GM12878 (cell line): ENCODE measurements around the gene EMID1. TPM values are rescaled to one million over a fixed set of nuclear protein-coding genes. Genes with fewer than 3 reads are reported as not detected.

ENCODE experiments used
- ATAC-seq: fragments of 200-7000 bp; cut with Tn5 transposase; 3 replicates; pipeline ENCODE4 v1.9.1; 2020; ENCODE audit warnings: mild to moderate bottlenecking, moderate library complexity
- BruUV-seq: library from RNA; stranded (reverse); fragments of 400-500 nt; replicated peaks from 2 replicates; lab custom pipeline; 2021; lab: Mats Ljungman, UMichigan
- CTCF ChIA-PET: fragments of 300-600 bp; sonication (Branson Sonifier 250); formaldehyde crosslinking; extraction: SDS; loops from one replicate; lab custom pipeline; 2021; ENCODE audit warnings: inconsistent platforms; lab: Yijun Ruan, JAX
- POLR2A ChIA-PET: fragments of 350-600 bp; formaldehyde crosslinking; extraction: SDS; loops from one replicate; lab custom pipeline; 2021; ENCODE audit warnings: inconsistent platforms; lab: Charles Lee
- RAD21 ChIA-PET: fragments of 300-600 bp; sonication (Branson Sonifier 250); formaldehyde crosslinking; loops from one replicate; lab custom pipeline; 2023; ENCODE audit warnings: antibody characterized with exemption; ENCODE audit not compliant: unreplicated experiment; lab: Charles Lee
- SMC1A ChIA-PET: fragments of 300-600 bp; sonication (Branson Sonifier 250); formaldehyde crosslinking; loops from one replicate; lab custom pipeline; 2023; ENCODE audit not compliant: unreplicated experiment, uncharacterized antibody; lab: Charles Lee
- DNase-seq: peaks from one replicate; pipeline ENCODE4 v3.0.0-alpha.2; 2011; ENCODE audit warnings: low read depth, low spot score
- FAIRE-seq: peaks from 3 replicates; lab custom pipeline; 2011; peaks lifted over from hg19 to GRCh38; lab: Jason Lieb, UNC
- H2AFZ ChIP-seq: 2 replicates; pipeline ENCODE4 v1.6.0; 2011; ENCODE audit warnings: low read depth, low read length, control low read depth; ENCODE audit not compliant: control insufficient read depth
- H3K27ac ChIP-seq: 2 replicates; pipeline ENCODE4 v1.5.1; 2011; ENCODE audit warnings: control low read depth; ENCODE audit not compliant: control insufficient read depth, insufficient read depth
- H3K27me3 ChIP-seq, 2 experiments: replicated peaks in 1 of 2; 2 replicates each; pipeline versions ENCODE4 v1.6.0 to v1.6.1; 2011; ENCODE audit warnings: low read length in 1 of 2; ENCODE audit not compliant: control insufficient read depth in 2 of 2, insufficient read depth in 2 of 2
- H3K36me3 ChIP-seq, 2 experiments: 2 replicates each; pipeline ENCODE4 v1.5.1; 2011; ENCODE audit warnings: low read length in 1 of 2; ENCODE audit not compliant: control insufficient read depth in 2 of 2, insufficient read depth in 2 of 2
- H3K4me1 ChIP-seq: 2 replicates; pipeline ENCODE4 v1.6.1; 2011; ENCODE audit warnings: mild to moderate bottlenecking, low read length, moderate library complexity, mixed read lengths; ENCODE audit not compliant: control insufficient read depth, insufficient read depth
- H3K4me2 ChIP-seq: 2 replicates; pipeline ENCODE4 v1.6.0; 2011; ENCODE audit warnings: control low read depth; ENCODE audit not compliant: control insufficient read depth, insufficient read depth
- H3K4me3 ChIP-seq: fragments of 200-600 bp; sonication (generic); 2 replicates; pipeline ENCODE4 v1.5.1; 2016
- H3K79me2 ChIP-seq: 2 replicates; pipeline ENCODE4 v1.6.0; 2011; ENCODE audit warnings: low read length; ENCODE audit not compliant: control insufficient read depth, insufficient read depth
- H3K9ac ChIP-seq: 2 replicates; pipeline ENCODE4 v1.8.0; 2011; ENCODE audit warnings: low read length, control low read depth, mixed read lengths; ENCODE audit not compliant: control insufficient read depth, insufficient read depth
- H3K9me3 ChIP-seq: replicated peaks from 3 replicates; pipeline ENCODE4 v1.5.1; 2011; ENCODE audit warnings: mild to moderate bottlenecking, low read length; ENCODE audit not compliant: control insufficient read depth, insufficient read depth
- H4K20me1 ChIP-seq: 2 replicates; pipeline ENCODE4 v1.6.0; 2011; ENCODE audit not compliant: control insufficient read depth, insufficient read depth
- BRCA1 ChIP-seq: IDR thresholded peaks from 2 replicates; pipeline ENCODE4 v1.6.1; 2011; ENCODE audit warnings: low read depth, low read length, improper control_type of control experiment
- EP300 ChIP-seq, 2 experiments: fragments of 150-350 bp in 1 of 2; IDR thresholded peaks; 2 replicates each; pipeline ENCODE4 v1.6.1; 2011 to 2012; ENCODE audit warnings: low read depth in 2 of 2, low read length in 2 of 2, borderline replicate concordance in 1 of 2, improper control_type of control experiment in 1 of 2, inconsistent platforms in 1 of 2; ENCODE audit not compliant: control insufficient read depth in 1 of 2
- GABPA ChIP-seq: IDR thresholded peaks from 2 replicates; pipeline ENCODE4 v1.6.1; 2014; ENCODE audit warnings: antibody characterized with exemption, low read depth, mild to moderate bottlenecking, inconsistent platforms
- HDAC2 ChIP-seq: fragments of 200-600 bp; sonication (generic); IDR thresholded peaks from 2 replicates; pipeline ENCODE4 v1.6.1; 2017
- MTA3 ChIP-seq: IDR thresholded peaks from 2 replicates; pipeline ENCODE4 v1.6.1; 2012; ENCODE audit warnings: low read length, inconsistent platforms, borderline replicate concordance
- MXI1 ChIP-seq: fragments of 150-350 bp; IDR thresholded peaks from 2 replicates; pipeline ENCODE4 v1.6.1; 2011; ENCODE audit warnings: low read depth, mild to moderate bottlenecking, inconsistent platforms, low read length, improper control_type of control experiment
- PAX5 ChIP-seq: IDR thresholded peaks from 2 replicates; pipeline ENCODE4 v1.6.1; 2011; ENCODE audit warnings: low read depth, low read length, borderline replicate concordance
- POLR2AphosphoS2 ChIP-seq: IDR thresholded peaks from 2 replicates; pipeline ENCODE4 v1.6.1; 2011; ENCODE audit warnings: low read depth, mild to moderate bottlenecking, low read length, improper control_type of control experiment, moderate library complexity
- RAD51 ChIP-seq: fragments of 450-650 bp; IDR thresholded peaks from 2 replicates; pipeline ENCODE4 v1.6.1; 2016; ENCODE audit warnings: moderate library complexity, mild to moderate bottlenecking, inconsistent platforms
- SUPT20H ChIP-seq: IDR thresholded peaks from 2 replicates; pipeline ENCODE4 v1.6.1; 2011; ENCODE audit warnings: low read depth, mild to moderate bottlenecking, low read length, moderate library complexity, borderline replicate concordance; ENCODE audit not compliant: control insufficient read depth
- ZSCAN29 ChIP-seq: fragments of 450-650 bp; IDR thresholded peaks from 2 replicates; pipeline ENCODE4 v1.6.1; 2017; ENCODE audit warnings: mild to moderate bottlenecking, moderate library complexity
- WGBS: methylation state at CpG from one replicate; pipeline ENCODE4 v1.1.6; 2016; ENCODE audit warnings: low lambda C conversion rate; ENCODE audit not compliant: insufficient replicate concordance, insufficient coverage; ENCODE audit errors: missing lambda C conversion rate; 5-methylcytosine and 5-hydroxymethylcytosine counted together
- in situ Hi-C: fragments of 300-500 bp; cut with MboI; formaldehyde crosslinking; loops from 9 replicates; pipeline ENCODE4 v1.14.3; 2018; ENCODE audit warnings: mixed read lengths
- intact Hi-C: fragments of 100-400 bp; cut with micrococcal nuclease; formaldehyde crosslinking; loops from one replicate; pipeline ENCODE4 v1.14.2; 2022; ENCODE audit not compliant: unreplicated experiment
- polyA plus RNA-seq, 11 experiments: library from polyadenylated mRNA; depleted of rRNA in 4 of 11; unstranded in 6 of 11; stranded (reverse) in 5 of 11; fragments of >200 nt; fragmentation: Nextera tagmentation in 4 of 11; fragmentation: Illumina TruSeq in 1 of 11; extraction: Ambion mirVana in 4 of 11; extraction: Trizol in 1 of 11; gene quantifications; 1 replicate in 1 of 11; 2 replicates in 10 of 11; pipeline versions ENCODE4 v1.2.1 to v1.2.3, GENCODE V29; 2011 to 2016; ENCODE audit warnings: inconsistent platforms in 2 of 11, missing spikeins in 2 of 11, low read depth in 1 of 11
- total RNA-seq, 4 experiments: library from RNA; depleted of rRNA in 3 of 4; stranded (reverse); fragments of >200 nt in 3 of 4; fragmentation: Illumina TruSeq in 1 of 4; extraction: Trizol in 1 of 4; gene quantifications; 2 replicates each; pipeline versions ENCODE4 v1.2.1 to v1.2.3, GENCODE V29; 2013 to 2021
- TF ChIP-seq, protein P1 (sequence below): fragments of 450-650 bp; IDR thresholded peaks from 2 replicates; pipeline ENCODE4 v1.6.1; 2016; ENCODE audit warnings: mild to moderate bottlenecking

Gene EMID1
- total and polyA plus RNA-seq, 10 of the 15 experiments (the other 5 are each of a cell fraction or from before 2014, with no cell fraction given): 1.2 to 60.3 (median 12.0) TPM

- no peak overlapping the region for H3K4me2 ChIP-seq
- no peak for DNase-seq
- in situ Hi-C loops: no loop called here
- H3K79me2 ChIP-seq: no peaks in the 10 kb centered on the region
- H3K36me3 ChIP-seq: peaks cover 0 to 9% of the 10 kb centered on the region in 2 experiments; a peak in 2 of 4 replicates
- H3K9ac ChIP-seq: no peak overlapping the region
- no peak for FAIRE-seq
- POLR2A ChIA-PET: no interaction called here
- H3K9me3 ChIP-seq: no peaks in the 10 kb centered on the region
- TF ChIP-seq POLR2AphosphoS2 (no peak), BRCA1 (no peak)
- SMC1A ChIA-PET: interaction anchor here (0.6 to 2.5 kb wide), 4 partner anchors 11 to 30 kb away, joined by 3 to 8 read pairs (median 4); partner anchors contain the start of gene EMID1
- 59% methylated on average over 13 of the region's 13 CpGs for WGBS
- H3K27me3 ChIP-seq: no peaks in the 10 kb centered on the region
- no peaks in the 10 kb centered on the region for H4K20me1 ChIP-seq
- no peak overlapping the region for H3K4me3 ChIP-seq
- H3K27ac ChIP-seq: no peak overlapping the region
- no TSS peak for BruUV-seq
- RAD21 ChIA-PET: interaction anchor here (1.2 to 1.7 kb wide), 2 partner anchors 12 to 64 kb away, joined by 3 to 6 read pairs; partner anchors contain the start of gene EMID1
- H2AFZ ChIP-seq: no peak overlapping the region
- intact Hi-C loops: no loop called here
- no peak for ATAC-seq
- H3K4me1 ChIP-seq: peaks cover 6% of the 10 kb centered on the region
- CTCF ChIA-PET: interaction anchor here (1.1 to 1.5 kb wide), 4 partner anchors 11 to 64 kb away, joined by 3 read pairs; no protein-coding TSS in a partner anchor
Measured at GRCh38 chr22:29217827-29218757, 12.4 kb downstream of the EMID1 start.

- DNase-seq: no peak
- no peaks in the 10 kb centered on the region for H4K20me1 ChIP-seq
- TF ChIP-seq SUPT20H (no peak), GABPA (no peak), HDAC2 (no peak), MTA3 (no peak), RAD51 (no peak), MXI1 (no peak), EP300 (IDR thresholded peaks at IDR 0.05; ENCODE audit: borderline replicate concordance in 1 of 2, control insufficient read depth in 1 of 2, low read depth in 2 of 2, low read length in 2 of 2) (no peak), PAX5 (no peak), POLR2AphosphoS2 (no peak), ZSCAN29 (no peak)
- TF ChIP-seq, protein P1, sequence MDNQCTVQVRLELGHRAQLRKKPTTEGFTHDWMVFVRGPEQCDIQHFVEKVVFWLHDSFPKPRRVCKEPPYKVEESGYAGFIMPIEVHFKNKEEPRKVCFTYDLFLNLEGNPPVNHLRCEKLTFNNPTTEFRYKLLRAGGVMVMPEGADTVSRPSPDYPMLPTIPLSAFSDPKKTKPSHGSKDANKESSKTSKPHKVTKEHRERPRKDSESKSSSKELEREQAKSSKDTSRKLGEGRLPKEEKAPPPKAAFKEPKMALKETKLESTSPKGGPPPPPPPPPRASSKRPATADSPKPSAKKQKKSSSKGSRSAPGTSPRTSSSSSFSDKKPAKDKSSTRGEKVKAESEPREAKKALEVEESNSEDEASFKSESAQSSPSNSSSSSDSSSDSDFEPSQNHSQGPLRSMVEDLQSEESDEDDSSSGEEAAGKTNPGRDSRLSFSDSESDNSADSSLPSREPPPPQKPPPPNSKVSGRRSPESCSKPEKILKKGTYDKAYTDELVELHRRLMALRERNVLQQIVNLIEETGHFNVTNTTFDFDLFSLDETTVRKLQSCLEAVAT: no peak
Measured at GRCh38 chr22:29218758-29219408, 13.2 kb downstream of the EMID1 start.

More at GRCh38 chr22:29218758-29219408, 13.2 kb downstream of the EMID1 start:
- no peak overlapping the region for H3K27ac ChIP-seq
- intact Hi-C loops: no loop called here
- in situ Hi-C loops: no loop called here
- no peaks in the 10 kb centered on the region for H3K79me2 ChIP-seq
- H3K4me2 ChIP-seq: no peak overlapping the region
- peaks cover 6% of the 10 kb centered on the region for H3K4me1 ChIP-seq
- H3K9me3 ChIP-seq: no peaks in the 10 kb centered on the region
- no peaks in the 10 kb centered on the region for H3K27me3 ChIP-seq
- BruUV-seq: no TSS peak
- H3K9ac ChIP-seq: no peak overlapping the region
- ChIA-PET CTCF (interaction anchor here (1.2 to 1.5 kb wide), 3 partner anchors 14 to 64 kb away, joined by 3 to 5 read pairs (median 3); partner anchors contain the start of gene EMID1), RAD21 (interaction anchor here (0.6 to 1.6 kb wide), 2 partner anchors 17 to 430 kb away, joined by 3 read pairs; no protein-coding TSS in a partner anchor), SMC1A (interaction anchor here (0.6 to 2.5 kb wide), 4 partner anchors 11 to 26 kb away, joined by 3 to 8 read pairs (median 4); partner anchors contain the start of gene EMID1), POLR2A (interaction anchor here (1.1 kb wide), 1 partner anchor 9 kb away, joined by 3 read pairs; no protein-coding TSS in a partner anchor)
- H3K36me3 ChIP-seq: peaks cover 0 to 9% of the 10 kb centered on the region in 2 experiments; a peak in 2 of 4 replicates
- no peak overlapping the region for H3K4me3 ChIP-seq
- FAIRE-seq (no peak), ATAC-seq (no peak)
- H2AFZ ChIP-seq: no peak overlapping the region
- 72% methylated on average over 11 of the region's 11 CpGs for WGBS
